HL-60 (cell line): ENCODE results near the gene ZG16B.

Experiments used
- GABPA ChIP-seq: IDR thresholded peaks from 2 replicates; pipeline ENCODE4 v1.6.1; 2012; ENCODE audit warnings: low read depth
- POLR2AphosphoS5 ChIP-seq: IDR thresholded peaks from 2 replicates; pipeline ENCODE4 v1.6.1; 2012; ENCODE audit warnings: low read depth
- SPI1 ChIP-seq: IDR thresholded peaks from 2 replicates; pipeline ENCODE4 v1.6.1; 2012; ENCODE audit warnings: low read depth, mild to moderate bottlenecking, borderline replicate concordance
- TF ChIP-seq, protein P1 (sequence below): IDR thresholded peaks from one replicate; pipeline ENCODE4 v1.5.1; 2011; ENCODE audit warnings: low read length, control low read depth, inconsistent platforms; ENCODE audit not compliant: insufficient read depth

DNA sequence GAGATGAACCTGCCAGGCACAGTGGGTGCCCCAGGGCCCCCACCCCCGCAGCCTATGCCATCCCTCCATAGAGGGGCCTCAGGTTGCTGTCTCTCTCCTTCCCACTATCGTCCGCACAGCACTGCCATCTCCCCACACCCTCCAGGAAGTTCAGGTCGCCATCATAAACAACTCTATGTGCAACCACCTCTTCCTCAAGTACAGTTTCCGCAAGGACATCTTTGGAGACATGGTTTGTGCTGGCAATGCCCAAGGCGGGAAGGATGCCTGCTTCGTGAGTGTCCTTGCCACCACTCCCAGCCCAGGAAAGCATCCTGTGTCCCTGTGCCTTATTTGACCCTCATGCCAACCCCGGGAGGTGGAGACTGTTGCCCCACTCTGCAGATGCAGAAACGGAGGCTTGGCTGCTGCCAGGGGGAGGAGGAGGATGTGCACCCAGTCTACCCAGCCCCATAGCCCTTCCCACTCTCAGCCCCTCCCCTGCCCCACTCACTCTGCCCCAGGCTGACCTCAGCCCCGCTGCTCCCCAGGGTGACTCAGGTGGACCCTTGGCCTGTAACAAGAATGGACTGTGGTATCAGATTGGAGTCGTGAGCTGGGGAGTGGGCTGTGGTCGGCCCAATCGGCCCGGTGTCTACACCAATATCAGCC lies 9.1 kb upstream of the ZG16B start:
- TF ChIP-seq, protein P1, sequence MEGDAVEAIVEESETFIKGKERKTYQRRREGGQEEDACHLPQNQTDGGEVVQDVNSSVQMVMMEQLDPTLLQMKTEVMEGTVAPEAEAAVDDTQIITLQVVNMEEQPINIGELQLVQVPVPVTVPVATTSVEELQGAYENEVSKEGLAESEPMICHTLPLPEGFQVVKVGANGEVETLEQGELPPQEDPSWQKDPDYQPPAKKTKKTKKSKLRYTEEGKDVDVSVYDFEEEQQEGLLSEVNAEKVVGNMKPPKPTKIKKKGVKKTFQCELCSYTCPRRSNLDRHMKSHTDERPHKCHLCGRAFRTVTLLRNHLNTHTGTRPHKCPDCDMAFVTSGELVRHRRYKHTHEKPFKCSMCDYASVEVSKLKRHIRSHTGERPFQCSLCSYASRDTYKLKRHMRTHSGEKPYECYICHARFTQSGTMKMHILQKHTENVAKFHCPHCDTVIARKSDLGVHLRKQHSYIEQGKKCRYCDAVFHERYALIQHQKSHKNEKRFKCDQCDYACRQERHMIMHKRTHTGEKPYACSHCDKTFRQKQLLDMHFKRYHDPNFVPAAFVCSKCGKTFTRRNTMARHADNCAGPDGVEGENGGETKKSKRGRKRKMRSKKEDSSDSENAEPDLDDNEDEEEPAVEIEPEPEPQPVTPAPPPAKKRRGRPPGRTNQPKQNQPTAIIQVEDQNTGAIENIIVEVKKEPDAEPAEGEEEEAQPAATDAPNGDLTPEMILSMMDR: no peak
- TF ChIP-seq GABPA: no peak
- no peak for TF ChIP-seq POLR2AphosphoS5
- TF ChIP-seq SPI1: no peak
